ENCODE measurements around the gene VEGFA.

- TF ChIP-seq ZNF274 (IDR thresholded peaks at IDR 0.05; ENCODE audit: low read depth, low read length): no peak
- no peak for TF ChIP-seq YY1 (IDR thresholded peaks at IDR 0.05; ENCODE audit: insufficient read depth, insufficient read length)
Observed at GRCh38 chr6:43737272-43738081, 32.5 kb upstream of the VEGFA start.

Measured in NT2/D1 (cell line).